Suppressor macrophage treated with lipopolysaccharide for 1 hour (primary cell): ENCODE data around the gene KCNQ5.
"Not testable (repeated sequence)": the region's sequence is repeated elsewhere in the genome, so short reads cannot be mapped to it uniquely, and the experiment has no call there.

Experiments
- DNase-seq, 3 donors: peaks; one replicate each; pipeline ENCODE4 v3.0.0-alpha.2; 2020 to 2022

Gene KCNQ5

GRCh38 chr6:73143551-73143950, 521.7 kb downstream of the KCNQ5 start:
- no peak for DNase-seq

DNA sequence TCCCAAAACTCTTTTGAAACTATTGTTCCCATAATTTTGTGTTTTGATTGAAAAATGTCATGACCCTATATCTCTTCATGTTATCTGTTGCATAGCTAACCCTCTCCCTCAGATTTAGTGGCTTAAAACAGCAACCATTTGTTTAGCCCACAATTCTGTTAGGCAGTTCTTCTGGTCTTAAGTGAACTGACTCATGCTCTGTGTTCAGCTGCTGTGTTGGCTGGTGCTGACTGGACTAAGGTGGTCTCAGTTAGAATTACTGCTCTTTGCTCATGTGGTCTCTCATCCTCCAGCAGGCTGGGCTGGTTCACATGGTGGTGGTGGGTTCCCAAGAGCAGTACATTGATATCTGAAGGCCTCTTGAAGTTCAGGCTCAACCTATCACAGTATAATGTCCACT, 522.7 kb downstream of the KCNQ5 start:
- no peak for DNase-seq

DNA sequence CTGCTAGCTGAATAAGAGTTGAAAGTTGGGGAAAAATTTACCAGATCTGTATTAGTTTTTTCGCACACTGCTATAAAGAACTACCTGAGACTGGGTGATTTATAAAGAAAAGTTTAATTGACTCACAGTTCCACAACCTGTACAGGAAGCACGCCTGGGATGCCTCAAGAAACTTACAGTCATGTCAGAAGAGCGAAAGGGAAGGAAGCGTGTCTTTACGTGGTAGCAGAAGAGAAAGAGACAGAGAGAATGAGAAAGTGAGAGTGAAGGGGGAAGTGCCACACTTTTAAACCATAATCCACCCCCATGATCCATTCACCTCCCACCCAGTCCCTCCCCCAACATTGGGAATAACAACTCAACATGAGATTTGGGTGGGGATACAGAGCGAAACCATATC, 523.8 kb downstream of the KCNQ5 start:
- DNase-seq = no peak

GRCh38 chr6:73151732-73152131, 529.9 kb downstream of the KCNQ5 start:
- no peak for DNase-seq

GRCh38 chr6:73152556-73152955, 530.7 kb downstream of the KCNQ5 start:
- DNase-seq = no peak

DNA sequence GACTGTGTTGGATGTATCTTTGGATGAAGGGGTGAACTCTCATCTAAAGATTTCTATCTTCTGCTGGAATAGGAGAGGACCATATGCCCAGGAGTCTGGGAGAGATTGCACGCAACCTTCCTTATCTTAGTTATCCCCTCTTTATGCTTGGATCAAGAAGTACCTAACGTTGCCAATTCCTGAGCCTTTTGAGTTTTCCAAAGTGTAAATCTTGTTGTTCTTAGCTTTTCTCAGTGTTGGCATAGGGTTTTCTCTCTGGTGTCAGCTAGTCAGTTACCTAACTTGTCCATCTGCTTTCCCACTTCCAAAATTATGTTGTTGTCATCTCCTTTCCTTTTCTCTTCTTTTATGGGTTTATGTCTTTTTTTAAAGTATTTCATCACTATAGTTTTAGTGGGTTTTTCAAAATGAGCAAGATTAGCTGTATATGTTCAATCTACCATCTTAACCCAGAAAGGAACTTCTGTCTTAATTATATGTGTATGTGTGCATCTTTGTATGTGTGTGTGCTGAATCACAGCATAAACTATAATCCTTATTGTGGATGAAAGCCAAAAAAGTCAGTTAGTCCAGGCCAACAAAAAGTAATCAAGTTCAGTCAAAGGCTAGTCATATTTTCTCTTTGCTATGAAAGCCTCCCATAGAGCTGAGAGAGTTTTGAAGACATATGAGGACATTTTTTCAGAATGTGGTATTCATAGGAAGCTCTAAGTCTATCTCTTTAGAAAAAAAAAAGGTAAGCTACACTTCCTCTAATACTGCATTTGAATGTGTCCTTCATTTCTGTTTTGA, 531.3 kb downstream of the KCNQ5 start:
- no peak for DNase-seq

GRCh38 chr6:73156793-73157767, 535.2 kb downstream of the KCNQ5 start:
- no peak for DNase-seq

DNA sequence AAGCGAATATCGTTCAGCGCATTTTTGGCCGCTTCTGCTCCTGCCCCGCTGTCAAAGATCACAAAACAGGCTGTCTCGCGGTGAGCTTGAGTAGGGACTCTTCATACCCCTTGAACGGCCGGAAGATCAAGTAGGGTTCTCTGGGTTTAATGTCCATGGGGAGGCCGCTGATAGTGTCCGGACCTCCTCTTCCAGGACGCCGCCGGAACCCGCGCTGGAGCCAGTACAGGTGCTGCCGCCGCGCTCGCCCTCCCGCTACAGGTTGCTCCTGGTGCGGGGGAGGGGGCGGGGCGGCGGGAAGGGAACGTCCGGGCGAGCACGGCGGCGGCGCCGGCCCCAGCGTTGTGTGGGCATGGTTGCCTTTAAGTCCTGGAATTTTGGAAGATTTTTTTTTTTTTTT, 536.0 kb downstream of the KCNQ5 start:
- no peak for DNase-seq

DNA sequence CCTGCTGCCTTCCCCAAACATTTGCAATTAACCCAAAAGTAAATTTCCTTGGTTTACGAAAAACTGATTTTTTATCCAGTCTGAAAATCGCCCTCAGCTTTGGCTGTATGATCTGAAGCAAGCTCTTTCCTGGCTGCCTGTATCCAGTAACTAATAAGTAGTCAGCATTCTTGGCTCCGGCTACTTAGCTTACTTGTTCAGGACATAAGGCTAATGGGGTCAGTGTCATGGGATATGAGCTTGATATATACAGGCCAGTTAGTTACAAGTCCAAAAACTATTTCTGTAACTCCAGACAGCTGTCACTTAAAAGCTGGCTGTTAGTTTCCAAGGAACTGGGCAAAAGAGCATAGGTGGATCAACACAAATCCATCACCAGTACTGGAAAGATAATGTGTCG, 547.2 kb downstream of the KCNQ5 start:
- DNase-seq = no peak

GRCh38 chr6:73169633-73170032, 547.8 kb downstream of the KCNQ5 start:
- DNase-seq = no peak

GRCh38 chr6:73174646-73175045, 552.8 kb downstream of the KCNQ5 start:
- no peak for DNase-seq

- DNase-seq = no peak
These were observed 554.2 kb downstream of the KCNQ5 start for GRCh38 chr6:73176057-73176456.

- no peak for DNase-seq
These were observed 555.5 kb downstream of the KCNQ5 start for GRCh38 chr6:73177221-73177944.

DNA sequence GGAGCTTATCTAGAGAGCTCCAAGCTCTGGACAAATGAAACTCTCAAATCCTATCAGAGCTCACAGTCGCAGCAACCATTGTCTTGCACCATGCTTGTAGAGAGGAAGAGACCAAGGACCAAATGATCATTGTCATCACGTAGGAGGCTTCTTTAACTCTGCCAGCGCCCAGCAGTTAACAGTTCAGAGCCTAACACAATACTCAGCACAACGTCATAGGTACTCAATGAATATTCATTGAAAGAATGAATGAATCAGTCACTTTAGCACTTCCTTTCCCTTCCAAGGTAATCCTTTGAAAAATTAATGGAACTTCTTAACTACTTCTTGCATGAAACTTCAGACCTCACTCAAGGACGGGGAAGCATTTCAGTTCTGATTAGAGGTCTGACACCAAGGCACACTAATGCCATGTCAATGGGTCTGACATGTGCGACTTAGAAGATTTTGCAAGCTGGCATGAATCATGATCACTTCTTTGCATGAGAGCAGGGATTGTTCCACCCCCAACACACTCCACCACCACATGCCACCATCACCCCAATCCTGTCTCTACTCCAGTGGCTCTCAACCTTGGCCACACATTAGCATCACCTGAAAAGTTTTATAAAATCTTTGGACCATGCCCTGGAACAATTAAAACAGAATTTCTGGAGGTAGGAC, 558.3 kb downstream of the KCNQ5 start:
- DNase-seq = peak; percentile 3 to 21 (median 19)

DNA sequence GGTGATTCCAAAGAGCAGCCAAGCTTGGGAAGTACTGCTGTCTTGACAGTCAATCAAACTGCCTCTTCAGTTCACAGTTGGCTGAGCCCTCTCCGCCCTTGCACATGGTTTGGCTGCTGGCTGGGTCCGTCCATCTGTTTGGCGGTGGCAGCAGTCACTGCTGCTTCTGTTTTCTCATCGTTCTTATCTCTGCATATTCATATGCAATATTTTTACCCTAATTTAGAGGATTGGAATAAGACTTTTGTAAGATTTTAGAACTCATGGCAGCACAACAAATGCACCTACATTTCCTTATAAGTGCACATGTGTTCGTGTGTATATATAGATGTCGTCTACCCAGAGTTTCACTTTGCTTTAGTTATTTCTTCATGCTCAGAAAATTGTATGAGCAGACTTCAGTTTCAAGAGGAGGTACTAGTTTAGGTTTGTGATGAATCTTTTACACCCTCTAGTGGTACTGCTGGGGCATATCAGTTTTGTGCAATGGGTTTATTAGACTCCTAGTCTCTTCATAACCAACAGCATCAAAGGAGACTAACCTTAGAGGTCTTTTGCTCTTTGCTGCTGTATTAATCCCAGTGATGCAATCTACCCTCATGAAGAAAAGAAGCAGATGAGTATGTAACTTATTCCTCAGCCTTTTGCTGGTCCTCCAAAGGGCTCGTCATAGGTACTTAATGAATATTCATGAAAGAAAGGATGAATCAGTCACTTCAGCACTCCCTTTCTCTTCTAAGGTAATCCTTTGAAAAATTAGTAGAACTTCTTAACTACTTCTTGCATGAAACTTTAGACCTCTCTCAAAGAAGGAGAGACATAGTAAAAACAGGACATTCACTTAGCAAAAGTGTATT, 559.1 kb downstream of the KCNQ5 start:
- DNase-seq = peak; percentile 54 to 70 (median 65)

DNA sequence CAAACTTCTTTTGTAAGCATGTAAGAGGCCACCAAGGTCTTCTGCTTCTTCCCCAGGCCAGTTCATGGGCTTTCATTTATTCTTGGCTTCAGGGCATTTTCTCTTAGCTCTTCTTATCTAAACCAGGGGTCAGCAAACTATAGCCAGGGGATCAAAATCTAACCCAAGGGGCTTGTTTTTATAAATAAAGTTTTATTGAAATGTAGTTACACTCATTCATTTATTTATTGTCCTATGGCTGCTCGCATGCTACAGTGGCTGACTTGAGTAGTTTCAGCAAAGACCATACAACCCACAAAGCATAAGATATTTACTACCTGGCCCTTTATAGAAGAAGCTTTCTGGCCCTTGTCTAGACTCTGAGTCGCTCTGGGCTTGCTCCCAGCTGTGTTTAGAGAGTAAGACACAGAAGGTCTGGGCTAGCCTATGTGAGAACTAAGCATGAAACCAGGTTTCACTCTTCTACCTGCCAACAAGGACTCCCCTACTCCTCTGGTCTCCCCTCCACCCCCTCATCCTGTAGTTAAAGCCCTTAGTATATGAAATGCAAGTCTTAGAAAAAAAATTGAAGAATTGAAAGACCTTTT, 560.2 kb downstream of the KCNQ5 start:
- DNase-seq = no peak

DNA sequence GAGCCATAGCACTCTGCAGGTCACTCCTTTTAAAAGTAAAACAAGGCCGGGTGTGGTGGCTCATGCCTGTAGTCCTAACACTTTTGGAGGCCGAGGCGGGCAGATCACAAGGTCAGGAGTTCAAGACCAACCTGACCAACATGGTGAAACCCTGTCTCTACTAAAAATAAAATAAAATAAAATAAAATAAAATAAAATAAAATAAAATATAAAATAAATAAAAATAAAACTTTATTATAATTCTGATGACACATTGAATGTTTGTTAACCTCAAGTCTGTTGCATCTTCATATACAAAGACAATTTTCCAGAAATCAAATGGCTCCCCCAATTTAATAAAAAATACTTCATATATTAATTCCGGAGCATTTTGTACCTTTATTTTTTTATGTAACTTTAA, 571.4 kb downstream of the KCNQ5 start:
- DNase-seq = not testable (repeated sequence)

DNA sequence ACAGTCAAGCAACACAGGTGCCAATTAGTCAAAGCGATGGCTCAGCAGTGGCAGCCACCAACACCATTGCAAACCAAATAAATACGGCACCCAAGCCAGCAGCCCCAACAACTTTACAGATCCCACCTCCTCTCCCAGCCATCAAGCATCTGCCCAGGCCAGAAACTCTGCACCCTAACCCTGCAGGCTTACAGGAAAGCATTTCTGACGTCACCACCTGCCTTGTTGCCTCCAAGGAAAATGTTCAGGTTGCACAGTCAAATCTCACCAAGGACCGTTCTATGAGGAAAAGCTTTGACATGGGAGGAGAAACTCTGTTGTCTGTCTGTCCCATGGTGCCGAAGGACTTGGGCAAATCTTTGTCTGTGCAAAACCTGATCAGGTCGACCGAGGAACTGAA, 572.9 kb downstream of the KCNQ5 start:
- DNase-seq = no peak

DNA sequence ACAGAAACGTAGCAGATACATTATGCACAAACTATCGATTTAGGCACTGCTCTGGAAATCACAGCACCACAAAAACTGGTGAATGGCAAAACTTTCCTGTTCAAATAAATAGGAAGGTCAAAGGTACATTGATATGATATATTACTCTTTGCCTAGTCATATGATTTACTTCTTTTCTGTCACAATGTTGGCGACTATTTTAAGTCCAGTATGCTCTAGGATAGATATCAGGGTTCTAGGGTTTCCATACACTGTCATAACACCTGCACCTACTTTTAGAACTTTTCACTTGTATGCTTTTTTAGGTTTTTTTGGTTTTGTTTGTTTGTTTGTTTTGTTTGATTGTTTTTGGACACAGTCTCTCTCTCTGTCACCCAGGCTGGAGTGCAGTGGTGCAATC, 578.4 kb downstream of the KCNQ5 start:
- DNase-seq = no peak

- no peak for DNase-seq
These were observed 578.9 kb downstream of the KCNQ5 start for GRCh38 chr6:73200735-73201134.

- peak in 1 of 3 donors; percentile 4 for DNase-seq
These were observed 581.2 kb downstream of the KCNQ5 start for GRCh38 chr6:73203098-73203497.
